HG03460 (cell line): Measurements from ENCODE around the gene KCNJ1.

Experiments
- ATAC-seq: cut with Tn5 transposase; IDR thresholded peaks from one replicate; pipeline ENCODE4 v1.9.1; 2021; ENCODE audit not compliant: unreplicated experiment

The KCNJ1 gene

DNA sequence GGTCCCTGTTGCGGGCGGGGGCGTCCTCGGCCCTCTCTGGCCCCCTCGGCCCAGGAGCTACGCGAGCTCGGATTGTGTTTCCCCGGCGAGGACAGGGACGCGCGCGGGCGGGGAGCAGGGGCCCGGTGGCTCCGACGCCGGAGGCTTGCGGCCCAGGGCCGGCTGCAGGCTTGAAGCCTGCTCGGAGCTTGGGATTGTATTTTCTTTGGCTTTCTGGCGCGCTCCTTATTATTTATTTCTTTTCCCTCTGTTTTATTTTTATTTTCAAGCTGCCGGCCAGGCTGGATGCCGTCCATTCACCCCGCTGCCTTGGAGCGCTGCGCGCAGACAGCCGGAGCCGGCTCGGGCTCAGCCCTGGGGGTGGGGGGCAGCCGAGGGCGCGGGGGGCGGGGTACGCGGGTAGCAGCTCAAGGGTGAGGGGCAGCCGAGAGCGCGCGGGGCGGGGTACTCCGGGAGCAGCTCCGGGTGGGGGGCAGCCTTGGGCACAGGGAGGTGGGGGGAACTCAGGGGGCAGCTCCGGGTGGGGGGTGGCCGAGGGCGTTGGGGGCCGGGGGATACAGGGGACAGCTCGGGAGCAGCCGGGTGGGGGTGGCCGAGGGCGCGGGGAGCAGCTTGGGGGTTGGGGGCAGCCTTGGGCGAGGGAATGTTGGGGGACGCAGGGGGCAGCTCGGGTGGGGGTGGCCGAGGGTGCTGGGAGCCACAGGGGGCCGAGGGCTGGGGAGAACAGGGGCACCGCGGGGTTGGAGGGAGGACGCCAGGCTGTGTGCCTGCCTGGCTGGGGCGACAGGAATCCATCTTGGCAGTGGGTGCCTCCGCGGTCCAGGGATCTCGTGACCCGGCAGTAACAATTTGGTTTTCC lies 42.7 kb downstream of the KCNJ1 start:
- no peak for ATAC-seq

DNA sequence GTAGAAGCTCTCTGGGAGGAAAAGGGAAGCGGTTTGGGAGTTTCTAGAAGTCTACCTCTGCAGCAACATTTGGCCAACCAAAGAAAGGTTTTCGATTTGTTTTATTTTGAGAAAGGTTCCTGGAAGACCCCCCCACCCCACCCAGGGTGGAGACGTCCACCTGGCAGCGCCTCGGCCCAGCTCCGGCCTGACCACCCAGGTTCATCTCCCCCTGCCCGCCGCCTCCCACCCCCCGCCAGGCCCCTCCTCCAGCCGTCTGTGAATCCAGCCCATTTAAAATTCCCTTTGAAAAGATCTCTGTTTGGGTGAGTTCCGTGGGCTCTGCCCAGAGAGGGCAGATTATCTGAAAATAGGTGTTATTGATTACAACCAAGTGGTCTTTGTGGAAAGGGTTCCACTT lies 43.3 kb downstream of the KCNJ1 start:
- ATAC-seq = no peak

DNA sequence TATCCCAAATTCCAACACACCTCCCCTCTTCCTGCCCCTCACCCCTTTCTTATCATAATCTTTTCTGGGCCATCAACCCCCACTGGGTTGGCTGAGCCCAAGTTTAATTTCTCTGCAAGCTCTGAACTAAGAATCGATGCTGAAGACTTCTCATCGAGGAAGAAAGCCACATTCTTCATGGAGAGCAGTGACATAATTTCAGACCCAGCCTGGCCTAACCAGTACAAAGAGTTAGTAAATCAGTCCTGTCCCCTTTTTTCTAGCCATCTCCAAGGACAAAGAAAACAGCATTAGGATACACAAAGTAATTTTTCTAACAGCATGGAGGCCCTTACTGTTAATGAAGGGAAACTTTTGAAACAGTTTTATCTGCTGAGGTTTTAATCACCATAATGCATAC lies 45.0 kb downstream of the KCNJ1 start:
- ATAC-seq = no peak

DNA sequence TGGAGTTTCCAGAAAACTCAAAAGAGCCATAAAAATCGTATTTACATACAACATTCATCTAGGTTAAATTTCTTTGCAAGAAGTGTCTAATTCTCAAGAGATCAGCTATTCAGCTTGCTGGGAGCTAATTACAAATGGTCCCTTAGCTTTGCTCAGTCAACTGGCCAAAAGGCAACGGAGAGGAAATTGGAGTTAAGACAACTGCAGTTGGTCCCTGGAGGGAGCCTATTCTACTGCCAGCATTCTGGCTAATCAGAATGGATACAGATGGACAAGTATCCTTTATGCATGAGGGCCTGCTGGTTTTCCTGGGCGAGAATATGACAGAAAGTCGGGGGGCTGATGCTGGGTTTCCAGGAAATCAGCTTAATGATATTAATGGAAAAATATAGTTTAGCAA lies 45.5 kb downstream of the KCNJ1 start:
- no peak for ATAC-seq

DNA sequence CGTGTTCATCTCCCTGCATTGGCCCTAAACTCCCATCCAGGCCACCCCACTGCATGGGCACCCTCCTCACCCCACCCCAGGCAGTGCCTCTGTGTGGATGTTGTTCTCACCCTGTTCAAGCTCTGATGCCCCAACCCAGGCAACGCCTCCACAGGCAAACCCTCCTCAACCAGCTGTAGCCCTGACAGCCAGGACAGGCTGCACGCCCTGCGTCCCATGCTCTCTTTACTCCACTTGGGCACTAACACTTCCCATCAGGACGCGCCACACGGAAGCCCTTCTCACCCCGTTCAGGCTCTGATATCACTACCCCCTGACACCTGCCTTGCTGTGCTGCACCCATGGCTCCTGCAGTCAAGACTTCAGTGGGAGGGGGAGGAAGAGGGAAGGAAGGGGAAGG lies 47.9 kb downstream of the KCNJ1 start:
- ATAC-seq = no peak

DNA sequence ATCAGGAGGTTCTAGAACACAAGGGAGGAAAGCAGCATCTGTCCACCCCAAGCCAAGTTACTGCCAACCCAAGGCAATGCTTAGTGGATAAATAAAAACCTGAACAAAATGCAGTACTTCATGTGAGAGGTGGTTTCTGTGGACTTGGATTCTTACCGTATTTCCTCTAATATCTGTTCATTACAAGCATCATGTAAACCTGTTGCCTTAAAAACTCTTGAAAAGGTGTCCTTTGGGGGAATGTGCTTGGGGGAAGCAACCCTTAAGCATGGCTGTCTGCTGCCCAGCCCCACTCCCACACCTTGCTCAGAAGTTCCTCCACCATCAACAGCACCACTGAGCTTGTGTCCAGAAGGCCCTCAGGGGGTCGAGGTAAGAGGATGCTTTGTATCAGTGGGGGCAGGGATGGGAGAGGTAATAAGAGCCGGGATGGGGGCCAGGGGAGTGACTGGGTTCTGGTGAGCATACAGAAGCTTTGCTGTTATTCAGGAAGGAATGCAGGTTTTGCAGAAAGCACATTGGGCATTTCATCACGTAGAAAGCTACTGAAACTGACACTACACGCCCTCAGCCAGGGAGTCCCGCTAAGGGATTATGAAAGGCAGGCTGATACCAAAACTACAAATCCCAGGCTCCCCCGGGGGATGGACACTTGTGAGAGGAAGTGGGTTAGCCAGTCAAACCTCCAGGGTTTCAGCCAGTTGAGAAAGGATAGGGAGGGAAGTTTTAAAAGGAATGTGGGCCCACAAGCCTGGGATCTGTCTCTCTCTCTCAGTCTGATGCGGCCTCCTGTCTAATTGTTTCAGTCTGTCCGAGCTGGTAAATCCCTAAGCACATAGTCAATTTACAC lies 52.0 kb downstream of the KCNJ1 start:
- ATAC-seq = no peak

DNA sequence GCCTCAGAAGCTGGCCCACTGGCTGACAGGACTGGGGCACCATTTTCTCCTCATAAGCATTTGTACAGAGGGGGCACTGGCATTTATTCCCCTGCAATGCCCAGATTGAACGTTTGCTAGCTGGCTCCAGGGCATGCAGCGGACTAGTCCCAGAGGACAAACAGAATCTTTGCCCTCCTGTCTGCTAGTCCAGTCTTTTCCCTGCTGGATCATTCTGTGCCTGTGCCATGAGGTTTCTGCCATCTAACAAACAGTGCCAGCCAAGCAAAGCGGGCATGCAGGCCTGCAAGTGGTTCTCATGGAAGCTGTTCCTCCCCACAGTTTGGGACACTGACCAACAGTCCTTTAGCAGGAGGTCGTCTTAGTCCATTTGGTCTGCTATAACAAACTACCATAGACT lies 53.4 kb downstream of the KCNJ1 start:
- ATAC-seq = no peak

DNA sequence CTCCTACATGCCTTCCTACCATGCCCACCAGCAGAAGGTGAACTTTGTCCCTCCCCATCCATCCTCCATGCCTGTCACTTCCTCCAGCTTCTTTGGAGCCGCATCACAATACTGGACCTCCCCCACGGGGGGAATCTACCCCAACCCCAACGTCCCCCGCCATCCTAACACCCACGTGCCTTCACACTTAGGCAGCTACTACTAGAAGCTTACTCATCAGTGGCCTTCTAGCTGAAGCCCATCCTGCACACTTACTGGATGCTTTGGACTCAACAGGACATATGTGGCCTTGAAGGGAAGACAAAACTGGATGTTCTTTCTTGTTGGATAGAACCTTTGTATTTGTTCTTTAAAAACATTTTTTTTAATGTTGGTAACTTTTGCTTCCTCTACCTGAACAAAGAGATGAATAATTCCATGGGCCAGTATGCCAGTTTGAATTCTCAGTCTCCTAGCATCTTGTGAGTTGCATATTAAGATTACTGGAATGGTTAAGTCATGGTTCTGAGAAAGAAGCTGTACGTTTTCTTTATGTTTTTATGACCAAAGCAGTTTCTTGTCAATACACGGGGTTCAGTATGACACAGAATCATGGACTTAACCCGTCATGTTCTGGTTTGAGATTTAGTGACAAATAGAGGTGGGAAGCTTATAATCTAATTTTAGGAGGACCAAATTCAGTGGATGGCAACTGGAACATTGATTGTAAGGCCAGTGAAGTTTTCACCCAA lies 56.1 kb downstream of the KCNJ1 start:
- ATAC-seq = no peak

DNA sequence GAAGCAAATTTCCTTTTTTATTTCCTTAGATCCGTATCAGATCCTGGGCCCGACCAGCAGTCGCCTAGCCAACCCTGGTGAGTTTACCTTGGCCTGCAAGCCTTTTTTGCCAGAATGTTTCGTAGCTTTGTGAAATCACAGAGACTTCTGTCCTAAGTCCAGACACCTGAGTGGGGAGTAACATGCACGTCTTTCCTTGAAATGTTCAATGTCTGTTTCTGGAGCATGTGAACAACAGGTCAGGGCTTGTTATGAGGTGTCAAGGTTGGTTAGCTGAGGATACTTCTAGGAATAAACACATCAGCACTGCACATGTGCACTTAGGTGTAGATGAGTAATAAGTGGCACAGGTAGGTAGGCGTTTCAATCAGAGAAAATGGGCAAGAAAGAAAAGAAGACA lies 58.0 kb downstream of the KCNJ1 start:
- no peak for ATAC-seq

DNA sequence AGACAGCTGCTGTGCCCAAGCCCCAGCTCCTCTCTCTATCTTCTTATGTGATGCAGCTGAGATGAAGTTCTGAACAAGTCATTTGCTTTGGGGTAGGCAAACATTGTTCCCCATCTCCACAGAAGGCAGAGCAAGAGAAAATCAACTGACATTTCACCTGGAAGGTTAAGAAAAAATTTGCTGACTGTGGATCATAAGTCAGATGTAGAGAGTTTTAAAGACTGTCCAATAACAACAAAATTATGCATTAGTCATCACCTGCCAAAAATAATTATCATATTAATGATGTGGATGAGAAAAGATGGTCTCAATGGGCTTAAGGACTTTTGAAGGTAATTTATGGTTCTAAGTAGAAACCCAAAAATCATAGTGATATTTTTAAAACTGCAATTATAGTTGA lies 59.2 kb downstream of the KCNJ1 start:
- no peak for ATAC-seq

DNA sequence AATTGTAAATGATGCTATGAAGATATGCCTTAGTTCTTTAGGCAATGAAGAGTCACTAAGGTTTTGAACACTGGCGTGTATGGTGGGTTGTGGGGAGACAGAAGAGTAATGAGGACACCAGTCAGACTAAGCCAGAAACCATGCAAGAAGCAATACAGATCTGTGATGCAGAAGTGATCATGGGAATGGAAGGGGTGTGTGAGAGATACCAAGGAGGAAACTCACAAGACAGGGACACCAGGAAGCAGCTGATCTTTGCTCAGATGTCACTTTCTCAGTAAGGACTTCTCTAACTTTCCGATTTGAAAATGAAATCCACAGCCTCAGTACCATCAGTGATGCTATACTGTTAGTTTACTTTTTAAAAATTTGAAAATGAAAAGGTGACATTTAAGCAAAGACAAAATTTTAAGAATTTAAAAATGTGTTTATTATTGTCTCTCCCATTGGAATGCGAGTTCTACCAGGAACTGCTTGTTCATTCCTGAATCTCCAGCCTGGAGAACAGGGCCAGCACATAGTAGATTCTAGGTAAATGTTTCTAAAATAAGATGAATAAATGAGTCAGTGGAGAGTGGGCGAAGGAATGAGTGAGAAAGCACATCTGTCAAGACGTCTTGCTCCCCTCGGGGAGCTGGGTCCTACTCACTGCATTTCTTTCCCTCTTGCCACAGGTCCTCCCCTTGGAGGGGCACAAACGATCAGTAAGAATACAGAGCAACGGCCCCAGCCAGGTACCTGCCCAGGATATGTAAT lies 60.4 kb downstream of the KCNJ1 start:
- no peak for ATAC-seq

DNA sequence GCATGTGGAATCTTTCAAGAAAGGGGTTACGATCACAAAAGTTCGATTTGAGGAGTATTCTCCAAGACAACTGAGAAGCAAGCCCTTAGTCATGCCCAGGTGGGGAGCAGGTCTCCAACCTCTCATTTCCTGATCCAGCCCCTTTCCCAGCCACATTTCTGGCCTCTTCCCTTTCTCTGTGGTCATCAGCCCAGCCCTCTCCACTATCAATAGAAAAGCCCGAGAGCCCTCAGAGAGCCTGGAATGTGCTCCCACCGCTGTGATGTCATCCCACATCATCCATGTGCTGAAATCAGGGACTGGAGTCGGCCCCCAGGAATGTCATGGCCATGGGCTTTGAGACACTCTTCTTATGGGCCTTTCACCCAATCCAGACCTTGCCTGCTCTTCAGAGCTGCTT lies 62.6 kb downstream of the KCNJ1 start:
- no peak for ATAC-seq

DNA sequence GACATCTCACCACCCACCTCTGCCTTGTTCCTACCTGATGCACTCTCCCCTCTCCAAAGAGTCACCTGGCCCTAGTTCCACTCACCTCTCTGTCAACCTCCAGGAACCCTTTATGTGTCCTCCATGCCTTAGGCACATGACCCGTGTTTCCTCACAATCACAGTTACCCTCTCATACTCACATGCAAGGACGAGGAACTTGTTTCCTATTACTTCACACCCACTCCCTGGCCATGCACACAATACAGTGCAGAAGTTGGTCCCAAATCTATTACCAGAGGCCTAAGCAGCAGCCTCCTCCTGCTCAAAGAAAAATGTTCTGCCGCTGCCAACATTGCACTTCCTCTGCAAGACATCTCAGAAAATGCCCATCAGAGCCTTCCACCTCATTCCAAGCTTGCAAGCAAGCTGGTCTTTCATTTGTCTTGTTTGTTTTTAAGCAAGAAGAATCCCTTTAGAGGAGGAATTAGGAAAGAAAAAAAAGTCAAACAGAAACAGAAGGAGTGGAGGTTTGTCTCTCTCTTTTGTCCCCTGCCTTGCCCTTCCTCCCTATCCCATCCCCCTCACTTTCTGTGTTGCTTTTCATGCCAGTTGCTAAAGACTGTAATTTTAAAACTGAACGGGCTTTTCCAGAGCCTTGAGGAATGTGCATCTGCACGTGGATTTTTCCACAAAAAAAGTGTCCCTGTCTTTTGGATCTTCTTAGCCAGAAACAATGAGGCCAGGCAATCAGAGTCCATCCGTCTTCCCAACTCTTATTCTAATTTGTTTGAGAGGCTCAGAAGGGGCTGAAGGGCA lies 63.4 kb downstream of the KCNJ1 start:
- no peak for ATAC-seq

DNA sequence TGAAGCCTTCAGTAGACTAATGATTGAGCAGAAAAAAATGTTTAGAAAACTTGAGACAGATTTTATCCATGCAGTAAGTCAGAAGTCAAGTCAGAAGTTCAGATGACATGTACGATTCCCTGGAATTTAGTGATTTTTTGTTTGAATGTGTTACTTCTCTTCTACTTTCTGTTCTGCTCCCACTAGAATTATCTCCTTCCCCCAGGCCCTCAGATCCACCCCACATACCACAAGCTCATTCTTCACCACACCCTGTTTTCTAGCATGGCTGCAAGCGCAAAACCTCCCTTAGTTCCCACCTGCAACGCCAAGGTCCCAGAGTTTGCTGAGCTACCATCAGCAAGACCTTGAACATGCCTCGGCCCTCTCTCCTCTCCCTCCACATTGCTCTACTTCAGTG lies 64.1 kb downstream of the KCNJ1 start:
- ATAC-seq = no peak

DNA sequence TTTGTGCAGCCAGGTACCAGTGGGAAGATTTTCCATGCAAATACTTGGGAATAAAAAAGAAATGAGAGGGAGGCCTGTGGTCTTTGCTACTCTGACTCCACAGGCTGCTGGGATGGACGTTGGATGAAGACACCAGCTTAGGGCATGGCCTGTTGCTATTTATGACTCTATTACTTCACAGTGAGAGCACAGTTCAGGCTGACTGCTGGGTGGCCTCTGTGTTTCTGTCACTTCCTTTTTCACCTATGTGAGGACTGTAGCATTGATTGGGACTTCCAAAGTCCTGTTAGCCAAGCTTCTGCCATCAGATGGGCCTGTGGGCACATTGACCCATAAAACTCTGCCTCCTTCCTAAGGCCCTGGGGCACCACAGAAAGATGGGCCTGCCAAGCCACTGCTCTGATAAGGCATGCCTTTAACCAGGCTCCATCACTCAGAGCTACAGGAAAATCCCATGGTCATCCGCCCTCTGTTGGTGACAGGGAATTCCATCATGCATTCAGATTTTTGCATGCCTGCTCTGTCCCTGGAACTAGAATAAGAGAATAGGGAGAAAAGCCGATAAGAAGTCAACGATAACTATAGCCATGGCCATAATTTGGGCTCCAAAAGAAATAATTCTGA lies 64.6 kb downstream of the KCNJ1 start:
- no peak for ATAC-seq

DNA sequence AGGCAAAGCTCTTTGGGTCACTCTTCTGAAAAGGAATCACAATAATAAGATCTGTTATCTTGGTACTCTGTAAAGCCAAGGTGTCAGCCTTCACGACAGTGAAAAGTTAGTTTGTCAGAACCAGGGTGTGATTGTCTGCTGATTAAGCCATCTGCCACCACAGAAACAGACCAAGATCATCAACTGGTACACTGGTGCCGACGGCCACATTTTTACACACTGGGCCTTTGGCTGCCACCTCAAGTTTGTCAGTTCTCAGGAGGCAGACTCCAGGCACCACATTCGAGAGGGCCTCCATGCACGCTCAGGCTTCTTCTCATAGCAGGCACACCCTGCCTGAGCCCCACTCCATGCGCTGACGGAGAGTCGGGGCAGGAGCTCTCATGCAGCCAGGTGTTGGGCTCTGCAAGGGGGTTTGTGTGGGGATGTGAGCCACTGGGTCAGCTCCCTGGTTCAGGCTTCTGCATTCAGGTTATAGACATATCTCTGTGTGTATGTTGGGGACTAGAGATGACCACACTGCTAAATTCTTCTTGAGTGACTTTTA lies 66.2 kb downstream of the KCNJ1 start:
- no peak for ATAC-seq

DNA sequence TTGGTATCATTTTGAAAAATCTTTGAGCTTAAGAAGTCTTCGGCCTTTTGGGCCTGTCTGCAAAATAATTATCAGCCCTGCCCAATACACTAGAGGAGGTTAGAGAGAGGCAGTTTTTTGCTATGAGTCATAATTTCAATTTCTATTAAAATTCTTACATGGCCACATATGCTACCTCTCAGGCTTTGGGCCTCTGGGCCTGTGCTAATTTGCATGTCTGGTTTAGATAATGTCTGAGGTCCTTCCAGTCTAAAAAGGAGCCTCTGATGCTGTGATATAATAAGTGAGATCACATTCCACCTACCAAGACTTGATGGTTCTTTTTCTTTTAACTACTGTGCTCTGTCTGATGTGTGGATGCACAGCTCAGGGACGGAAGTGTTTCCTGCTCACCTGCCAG lies 70.8 kb downstream of the KCNJ1 start:
- peak; percentile 99 for ATAC-seq

DNA sequence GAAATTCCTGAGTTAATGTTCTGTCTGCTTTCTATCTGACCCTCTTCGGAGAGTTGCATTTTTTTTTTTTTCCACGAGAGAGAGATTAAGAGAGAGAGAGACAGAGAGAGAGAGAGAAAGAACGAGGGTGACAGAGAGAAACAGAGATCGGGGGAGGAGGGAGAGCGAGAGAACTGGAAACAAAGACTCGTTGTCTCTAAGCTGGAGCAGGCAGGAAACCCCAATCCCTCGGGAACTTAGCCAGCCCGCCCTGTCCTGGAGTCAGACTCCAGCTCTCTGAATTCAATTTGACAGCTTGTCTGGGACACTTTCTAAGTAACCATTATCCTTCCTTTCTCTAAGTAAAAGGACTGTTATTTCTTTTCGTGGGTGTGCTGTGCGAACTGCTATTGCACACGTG lies 76.9 kb downstream of the KCNJ1 start:
- ATAC-seq = no peak

DNA sequence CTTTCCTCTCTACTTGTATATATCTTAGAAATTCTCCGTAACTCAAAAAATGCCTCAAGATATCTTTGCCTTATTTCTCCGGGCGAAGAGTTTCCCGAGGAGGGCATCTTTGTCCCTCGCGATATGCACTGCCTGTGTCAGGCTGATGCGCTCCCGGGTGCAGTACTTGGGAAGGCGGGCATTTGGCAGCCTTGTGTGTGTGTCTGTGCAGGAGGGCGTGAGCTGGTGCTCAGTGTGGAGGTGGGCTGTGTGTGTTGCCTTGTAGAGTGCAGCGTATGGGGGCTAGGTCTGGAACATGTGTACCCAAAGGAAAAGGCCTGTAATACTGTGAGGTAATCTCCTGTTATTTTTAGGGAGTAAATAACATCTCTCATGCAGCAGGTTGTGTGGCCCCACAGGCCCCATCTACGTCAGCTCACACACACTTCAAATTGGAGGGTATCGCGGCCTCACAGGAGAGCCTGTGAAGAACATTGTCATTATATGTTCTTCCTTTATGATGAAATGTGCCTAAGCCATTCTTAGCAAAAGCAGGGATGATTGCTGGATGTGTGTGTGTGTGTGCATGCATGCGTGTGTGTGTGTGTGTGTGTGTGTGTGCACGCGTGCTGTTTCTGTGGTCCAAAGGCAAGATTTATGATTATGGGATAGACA lies 77.5 kb downstream of the KCNJ1 start:
- ATAC-seq = no peak
